ENCODE measurements around the gene HOXA11. TPM values are rescaled to one million over a fixed set of nuclear protein-coding genes. Genes with fewer than 3 reads are reported as not detected.

Gene HOXA11
- total RNA-seq, 1 donor from 2014 or later = not detected

DNA sequence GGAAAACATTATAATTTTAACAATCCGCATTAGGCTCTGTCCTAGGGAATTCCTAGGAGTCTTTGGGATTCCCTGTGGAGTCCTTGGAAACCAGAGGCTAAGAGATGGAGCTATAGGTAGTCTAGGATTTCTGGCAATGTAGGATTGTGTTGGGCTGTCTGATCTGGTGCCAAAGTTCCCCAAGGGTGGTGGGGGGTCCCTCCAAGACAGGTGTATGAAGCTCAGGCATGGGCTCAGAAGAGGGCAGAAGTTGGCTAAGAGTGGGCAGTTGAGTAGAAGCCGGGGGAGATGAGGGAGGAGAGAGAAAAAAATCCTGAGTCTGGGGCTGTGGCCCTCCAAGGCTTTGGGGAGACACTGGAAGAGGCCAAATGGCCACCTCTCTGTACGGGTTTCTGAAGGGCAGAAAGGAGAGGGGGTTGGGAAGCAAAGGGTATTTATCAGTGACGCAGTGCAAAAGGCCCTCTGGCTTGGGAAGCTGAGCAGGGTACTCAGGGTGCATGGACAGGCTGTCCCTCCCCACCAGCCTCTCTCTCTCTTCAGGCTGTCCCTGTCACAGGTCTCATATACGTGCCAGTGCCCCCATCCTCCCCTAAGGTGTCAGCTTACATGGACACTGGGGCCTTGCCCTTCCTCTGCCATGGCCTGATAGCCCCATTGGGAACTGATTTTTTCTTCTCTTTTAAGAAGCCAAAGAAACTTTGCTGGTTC is 38.4 kb downstream of the HOXA11 start:
- Mint-ChIP-seq H3K4me3 (ENCODE audit: unreplicated experiment) (no peak overlapping the region), H3K27ac (ENCODE audit: unreplicated experiment) (no peak overlapping the region), H3K36me3 (ENCODE audit: low read depth, unreplicated experiment) (peaks cover 4% of the 10 kb centered on the region), H3K4me1 (ENCODE audit: unreplicated experiment) (peaks cover 28% of the 10 kb centered on the region), H3K27me3 (ENCODE audit: unreplicated experiment) (peaks cover 53% of the 10 kb centered on the region), H3K9me3 (ENCODE audit: unreplicated experiment) (no peaks in the 10 kb centered on the region)
- DNase-seq (ENCODE audit: low spot score) = no peak
- no peak for TF ChIP-seq CTCF (IDR thresholded peaks at IDR 0.05; ENCODE audit: unreplicated experiment)

GRCh38 chr7:27145914-27146412 is 39.1 kb downstream of the HOXA11 start:
- peak overlapping the region; percentile 58 for H3K4me3 Mint-ChIP-seq (ENCODE audit: unreplicated experiment)
- H3K9me3 Mint-ChIP-seq (ENCODE audit: unreplicated experiment) = no peaks in the 10 kb centered on the region
- H3K27me3 Mint-ChIP-seq (ENCODE audit: unreplicated experiment) = peaks cover 46% of the 10 kb centered on the region
- DNase-seq (ENCODE audit: low spot score) = no peak
- no peak overlapping the region for H3K27ac Mint-ChIP-seq (ENCODE audit: unreplicated experiment)
- H3K4me1 Mint-ChIP-seq (ENCODE audit: unreplicated experiment) = peaks cover 24% of the 10 kb centered on the region
- TF ChIP-seq CTCF (IDR thresholded peaks at IDR 0.05; ENCODE audit: unreplicated experiment) = no peak
- H3K36me3 Mint-ChIP-seq (ENCODE audit: low read depth, unreplicated experiment) = peaks cover 8% of the 10 kb centered on the region

- peaks cover 44% of the 10 kb centered on the region for H3K27me3 Mint-ChIP-seq (ENCODE audit: unreplicated experiment)
- peaks cover 8% of the 10 kb centered on the region for H3K36me3 Mint-ChIP-seq (ENCODE audit: low read depth, unreplicated experiment)
- H3K4me3 Mint-ChIP-seq (ENCODE audit: unreplicated experiment) = peak overlapping the region; percentile 37
- no peak for TF ChIP-seq CTCF (IDR thresholded peaks at IDR 0.05; ENCODE audit: unreplicated experiment)
- no peak for DNase-seq (ENCODE audit: low spot score)
- peaks cover 23% of the 10 kb centered on the region for H3K4me1 Mint-ChIP-seq (ENCODE audit: unreplicated experiment)
- H3K27ac Mint-ChIP-seq (ENCODE audit: unreplicated experiment) = no peak overlapping the region
- no peaks in the 10 kb centered on the region for H3K9me3 Mint-ChIP-seq (ENCODE audit: unreplicated experiment)
These were observed 39.7 kb downstream of the HOXA11 start for GRCh38 chr7:27145165-27145913.

DNA sequence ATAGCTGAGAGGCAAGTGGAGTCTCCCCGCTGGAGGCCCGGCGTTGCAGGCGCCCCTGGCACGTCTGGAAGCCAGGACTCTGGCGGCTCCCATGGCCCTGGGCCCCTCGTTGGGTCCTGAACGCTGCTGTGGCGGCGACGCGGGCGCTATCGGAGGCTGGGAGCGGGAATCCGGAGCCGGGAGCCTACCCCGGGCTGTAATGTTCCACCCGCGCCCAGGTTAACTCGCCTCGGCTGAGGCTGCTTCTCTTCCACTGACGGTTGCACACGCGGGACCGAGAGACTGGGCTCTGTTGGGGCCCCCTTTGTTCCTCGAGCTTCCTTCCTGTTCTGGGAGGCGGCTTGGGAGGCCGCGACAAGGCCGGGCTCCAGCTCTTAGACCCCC is 40.3 kb downstream of the HOXA11 start:
- no peak for DNase-seq (ENCODE audit: low spot score)
- Mint-ChIP-seq H3K27me3 (ENCODE audit: unreplicated experiment) (peaks cover 41% of the 10 kb centered on the region), H3K36me3 (ENCODE audit: low read depth, unreplicated experiment) (peaks cover 8% of the 10 kb centered on the region), H3K4me1 (ENCODE audit: unreplicated experiment) (peaks cover 24% of the 10 kb centered on the region), H3K27ac (ENCODE audit: unreplicated experiment) (no peak overlapping the region), H3K9me3 (ENCODE audit: unreplicated experiment) (no peaks in the 10 kb centered on the region), H3K4me3 (ENCODE audit: unreplicated experiment) (peak overlapping the region; percentile 37)
- TF ChIP-seq CTCF (IDR thresholded peaks at IDR 0.05; ENCODE audit: unreplicated experiment) = no peak
